Activated naive CD4-positive, alpha-beta T cell treated with Interleukin-2 at 50 U/mL for 16 hours (primary cell): ENCODE results near the gene UGT1A7.

Experiments used
- DNase-seq: peaks from one replicate; pipeline ENCODE4 v3.0.0-alpha.2; 2020

Gene UGT1A7

GRCh38 chr2:233766416-233766815 lies 84.7 kb downstream of the UGT1A7 start:
- DNase-seq: no peak

GRCh38 chr2:233768076-233768475 lies 86.4 kb downstream of the UGT1A7 start:
- no peak for DNase-seq

- DNase-seq: no peak
Observed at GRCh38 chr2:233769260-233769659, 87.6 kb downstream of the UGT1A7 start.

- DNase-seq: no peak
Observed at GRCh38 chr2:233772153-233772552, 90.5 kb downstream of the UGT1A7 start.

GRCh38 chr2:233772583-233772982 lies 90.9 kb downstream of the UGT1A7 start:
- no peak for DNase-seq

- no peak for DNase-seq
Observed at GRCh38 chr2:233773854-233774253, 92.2 kb downstream of the UGT1A7 start.

GRCh38 chr2:233775414-233775813 lies 93.7 kb downstream of the UGT1A7 start:
- no peak for DNase-seq

- DNase-seq: no peak
Observed at GRCh38 chr2:233778030-233778429, 96.3 kb downstream of the UGT1A7 start, which contains the start of gene MROH2A. TSS of gene MROH2A (plus strand) at chr2:233778330. CDS start at chr2:233779359, 1,029 bp downstream.

GRCh38 chr2:233779722-233780121 lies 98.0 kb downstream of the UGT1A7 start:
- DNase-seq: no peak

- no peak for DNase-seq
Observed at GRCh38 chr2:233780771-233781170, 99.1 kb downstream of the UGT1A7 start.

- DNase-seq: no peak
Observed at GRCh38 chr2:233789554-233789953, 107.9 kb downstream of the UGT1A7 start.

GRCh38 chr2:233791151-233791882 lies 109.6 kb downstream of the UGT1A7 start:
- no peak for DNase-seq

GRCh38 chr2:233791883-233792329 lies 110.2 kb downstream of the UGT1A7 start:
- no peak for DNase-seq

GRCh38 chr2:233792720-233793119 lies 111.0 kb downstream of the UGT1A7 start:
- no peak for DNase-seq

GRCh38 chr2:233793465-233794127 lies 111.9 kb downstream of the UGT1A7 start:
- DNase-seq: no peak

- no peak for DNase-seq
Observed at GRCh38 chr2:233794128-233794658, 112.5 kb downstream of the UGT1A7 start.

GRCh38 chr2:233795735-233796171 lies 114.1 kb downstream of the UGT1A7 start:
- DNase-seq: no peak

- no peak for DNase-seq
Observed at GRCh38 chr2:233796254-233796653, 114.6 kb downstream of the UGT1A7 start.

GRCh38 chr2:233798335-233799086 lies 116.8 kb downstream of the UGT1A7 start:
- DNase-seq: no peak

GRCh38 chr2:233799087-233799665 lies 117.5 kb downstream of the UGT1A7 start:
- no peak for DNase-seq

- DNase-seq: no peak
Observed at GRCh38 chr2:233799716-233800115, 118.0 kb downstream of the UGT1A7 start.

- no peak for DNase-seq
Observed at GRCh38 chr2:233800208-233800607, 118.5 kb downstream of the UGT1A7 start.
